ENCODE data around the gene DNAH5.

The DNAH5 gene

DNA sequence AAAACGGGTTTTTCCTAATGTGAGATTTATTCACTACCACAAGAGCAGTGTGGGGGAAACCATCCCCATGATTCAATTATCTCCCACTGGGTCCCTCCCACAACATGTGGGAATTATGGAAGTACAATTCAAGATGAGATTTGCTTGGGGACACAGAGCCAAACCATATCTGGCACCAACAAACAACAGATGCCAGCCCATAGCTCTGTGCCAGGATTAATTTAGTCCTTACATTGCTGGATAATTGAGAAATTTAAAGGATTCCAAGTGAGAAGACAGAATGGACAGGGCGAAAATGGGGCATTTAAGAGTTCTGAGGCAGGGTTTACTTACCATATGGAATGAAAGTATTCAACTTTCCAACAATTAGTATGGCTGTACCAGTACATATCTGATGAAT is 30.8 kb upstream of the DNAH5 start:
- Histone ChIP-seq H3K9ac (ENCODE audit: low read length) (no peak overlapping the region), H3K36me3 (ENCODE audit: control insufficient read depth, insufficient read depth, low read length, severe bottlenecking) (no peaks in the 10 kb centered on the region)
- DNase-seq (ENCODE audit: low read depth), result no peak

GRCh38 chr5:13973724-13974123 is 29.2 kb upstream of the DNAH5 start:
- Histone ChIP-seq H3K27me3 (replicated peaks; ENCODE audit: control insufficient read depth, insufficient read depth, low read length) (no peaks in the 10 kb centered on the region), H3K4me3 (ENCODE audit: low read length) (no peak overlapping the region), H3K9me3 (ENCODE audit: control insufficient read depth, low read length) (no peaks in the 10 kb centered on the region), H3K36me3 (ENCODE audit: control insufficient read depth, insufficient read depth, low read length, severe bottlenecking) (no peaks in the 10 kb centered on the region), H3K4me1 (ENCODE audit: control insufficient read depth, insufficient read depth, low read length) (peaks cover 8% of the 10 kb centered on the region), H3K9ac (ENCODE audit: low read length) (no peak overlapping the region)
- DNase-seq (ENCODE audit: low read depth), result no peak

More for the DNA sequence above, 30.8 kb upstream of the DNAH5 start:
- Histone ChIP-seq H3K9me3 (ENCODE audit: control insufficient read depth, low read length) (no peaks in the 10 kb centered on the region), H3K4me1 (ENCODE audit: control insufficient read depth, insufficient read depth, low read length) (peaks cover 8% of the 10 kb centered on the region), H3K27me3 (replicated peaks; ENCODE audit: control insufficient read depth, insufficient read depth, low read length) (no peaks in the 10 kb centered on the region), H3K4me3 (ENCODE audit: low read length) (no peak overlapping the region)

DNA sequence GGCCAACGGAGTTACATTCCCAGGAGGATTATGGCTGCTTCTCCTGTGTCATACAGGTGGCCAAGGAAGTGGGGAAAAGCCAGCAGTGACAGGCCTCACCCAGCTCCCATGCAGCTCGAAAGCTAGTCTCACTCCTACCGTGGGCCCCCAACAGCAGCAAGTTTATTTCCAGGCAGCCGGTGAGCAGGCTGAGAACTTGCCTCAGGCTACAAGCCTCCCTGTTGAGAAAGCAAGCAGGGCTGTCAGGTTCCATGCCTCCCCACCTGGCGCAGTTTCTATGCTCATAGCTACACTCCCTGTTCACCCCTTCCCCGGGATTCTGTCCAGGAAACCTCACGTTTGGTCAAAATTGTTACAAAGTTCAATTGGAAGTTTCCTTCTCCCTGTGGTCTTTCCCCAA is 27.5 kb upstream of the DNAH5 start:
- H3K4me3 ChIP-seq (ENCODE audit: low read length), result no peak overlapping the region
- no peak overlapping the region for H3K9ac ChIP-seq (ENCODE audit: low read length)
- H3K9me3 ChIP-seq (ENCODE audit: control insufficient read depth, low read length), result no peaks in the 10 kb centered on the region
- no peak for DNase-seq (ENCODE audit: low read depth)
- peaks cover 5% of the 10 kb centered on the region for H3K4me1 ChIP-seq (ENCODE audit: control insufficient read depth, insufficient read depth, low read length)
- H3K36me3 ChIP-seq (ENCODE audit: control insufficient read depth, insufficient read depth, low read length, severe bottlenecking), result no peaks in the 10 kb centered on the region
- H3K27me3 ChIP-seq (replicated peaks; ENCODE audit: control insufficient read depth, insufficient read depth, low read length), result no peaks in the 10 kb centered on the region

DNA sequence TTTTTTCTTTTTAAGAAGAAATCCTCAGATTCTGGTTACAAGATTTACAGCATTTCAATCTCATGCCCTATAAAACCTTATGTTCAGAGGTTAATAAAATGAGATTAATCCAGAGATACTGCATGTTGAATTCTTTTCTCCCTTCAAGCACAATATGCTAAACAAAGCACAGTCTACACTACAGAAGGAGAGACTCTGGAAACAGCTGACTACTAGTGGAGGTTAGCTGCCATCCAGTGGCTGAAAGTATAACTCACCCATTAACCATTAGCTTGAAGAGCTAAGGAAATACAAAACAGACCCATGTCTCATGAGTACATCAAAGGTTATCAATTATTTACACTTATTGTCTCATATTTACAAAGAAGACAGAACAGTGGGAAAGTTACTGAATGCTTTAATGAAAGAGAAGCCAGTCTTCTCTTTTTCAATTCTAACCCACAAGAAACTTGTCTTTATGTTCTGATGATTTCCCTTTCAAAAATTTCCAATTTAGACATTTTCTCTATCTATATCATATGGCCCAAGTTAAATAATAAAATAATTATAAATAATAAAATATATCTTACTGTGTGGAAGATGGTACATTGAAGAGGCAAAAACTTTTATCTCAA is 12.7 kb upstream of the DNAH5 start:
- H3K36me3 ChIP-seq (ENCODE audit: control insufficient read depth, insufficient read depth, low read length, severe bottlenecking), result no peaks in the 10 kb centered on the region
- peaks cover 2% of the 10 kb centered on the region for H3K4me1 ChIP-seq (ENCODE audit: control insufficient read depth, insufficient read depth, low read length)
- H3K27me3 ChIP-seq (replicated peaks; ENCODE audit: control insufficient read depth, insufficient read depth, low read length), result no peaks in the 10 kb centered on the region
- H3K9me3 ChIP-seq (ENCODE audit: control insufficient read depth, low read length), result no peaks in the 10 kb centered on the region
- H3K9ac ChIP-seq (ENCODE audit: low read length), result no peak overlapping the region
- peak; percentile 76 for DNase-seq (ENCODE audit: low read depth)
- no peak overlapping the region for H3K4me3 ChIP-seq (ENCODE audit: low read length)

DNA sequence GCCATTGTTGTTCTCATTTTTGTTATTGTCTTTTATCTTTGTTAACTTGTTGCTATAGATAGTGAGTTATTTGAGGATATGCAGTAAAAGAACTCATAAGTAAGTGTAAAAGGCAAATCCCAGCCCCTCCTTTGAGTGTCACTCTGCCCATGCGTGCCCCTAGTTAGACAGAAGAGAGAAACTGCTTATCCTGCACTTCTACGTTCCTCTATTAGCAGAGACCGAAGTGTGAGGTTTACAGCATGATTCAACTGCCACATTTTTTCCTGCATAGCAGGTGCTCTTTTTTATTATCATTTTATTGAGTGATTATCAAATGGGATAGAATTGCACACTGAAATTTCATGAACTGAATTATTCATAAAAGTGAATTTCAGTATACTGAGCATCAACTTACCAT is 12.0 kb upstream of the DNAH5 start:
- no peak for DNase-seq (ENCODE audit: low read depth)
- no peaks in the 10 kb centered on the region for H3K27me3 ChIP-seq (replicated peaks; ENCODE audit: control insufficient read depth, insufficient read depth, low read length)

GRCh38 chr5:13955896-13956295 is 11.4 kb upstream of the DNAH5 start:
- Histone ChIP-seq H3K36me3 (ENCODE audit: control insufficient read depth, insufficient read depth, low read length, severe bottlenecking) (no peaks in the 10 kb centered on the region), H3K4me3 (ENCODE audit: low read length) (no peak overlapping the region), H3K9me3 (ENCODE audit: control insufficient read depth, low read length) (no peaks in the 10 kb centered on the region), H3K9ac (ENCODE audit: low read length) (no peak overlapping the region), H3K27me3 (replicated peaks; ENCODE audit: control insufficient read depth, insufficient read depth, low read length) (no peaks in the 10 kb centered on the region), H3K4me1 (ENCODE audit: control insufficient read depth, insufficient read depth, low read length) (peaks cover 2% of the 10 kb centered on the region)
- DNase-seq (ENCODE audit: low read depth), result no peak

More for the DNA sequence above, 12.0 kb upstream of the DNAH5 start:
- no peak overlapping the region for H3K9ac ChIP-seq (ENCODE audit: low read length)
- H3K4me3 ChIP-seq (ENCODE audit: low read length), result no peak overlapping the region
- peaks cover 2% of the 10 kb centered on the region for H3K4me1 ChIP-seq (ENCODE audit: control insufficient read depth, insufficient read depth, low read length)
- H3K9me3 ChIP-seq (ENCODE audit: control insufficient read depth, low read length), result no peaks in the 10 kb centered on the region
- H3K36me3 ChIP-seq (ENCODE audit: control insufficient read depth, insufficient read depth, low read length, severe bottlenecking), result no peaks in the 10 kb centered on the region

- Histone ChIP-seq H3K4me3 (ENCODE audit: low read length) (no peak overlapping the region), H3K36me3 (ENCODE audit: control insufficient read depth, insufficient read depth, low read length, severe bottlenecking) (no peaks in the 10 kb centered on the region), H3K9ac (ENCODE audit: low read length) (no peak overlapping the region), H3K9me3 (ENCODE audit: control insufficient read depth, low read length) (no peaks in the 10 kb centered on the region), H3K4me1 (ENCODE audit: control insufficient read depth, insufficient read depth, low read length) (peaks cover 4% of the 10 kb centered on the region), H3K27me3 (replicated peaks; ENCODE audit: control insufficient read depth, insufficient read depth, low read length) (peaks cover 4% of the 10 kb centered on the region)
- DNase-seq (ENCODE audit: low read depth), result peak; percentile 29
Observed at GRCh38 chr5:13946111-13946510, 1.6 kb upstream of the DNAH5 start.

DNA sequence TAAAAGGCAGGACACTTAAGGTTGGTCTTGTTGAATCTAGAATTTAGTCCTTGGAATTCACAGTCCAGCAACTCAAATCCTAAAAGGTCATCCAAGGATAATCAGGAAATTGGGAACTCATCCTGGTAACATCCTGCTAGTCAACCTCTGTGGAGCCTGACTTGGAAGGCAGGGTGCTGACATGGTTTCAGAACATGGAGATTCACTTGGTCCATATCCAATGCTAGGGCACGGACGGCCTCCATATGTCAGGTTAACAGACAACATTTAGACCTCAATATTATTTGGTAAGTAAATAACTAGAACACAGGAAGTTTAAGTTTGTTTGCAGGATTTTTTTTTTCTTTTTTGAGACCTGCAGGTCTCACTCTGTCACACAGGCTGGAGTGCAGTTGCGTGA is 783 bp upstream of the DNAH5 start:
- no peak for DNase-seq (ENCODE audit: low read depth)
- Histone ChIP-seq H3K4me1 (ENCODE audit: control insufficient read depth, insufficient read depth, low read length) (peaks cover 4% of the 10 kb centered on the region), H3K36me3 (ENCODE audit: control insufficient read depth, insufficient read depth, low read length, severe bottlenecking) (no peaks in the 10 kb centered on the region), H3K9me3 (ENCODE audit: control insufficient read depth, low read length) (no peaks in the 10 kb centered on the region), H3K4me3 (ENCODE audit: low read length) (no peak overlapping the region), H3K9ac (ENCODE audit: low read length) (no peak overlapping the region), H3K27me3 (replicated peaks; ENCODE audit: control insufficient read depth, insufficient read depth, low read length) (peaks cover 4% of the 10 kb centered on the region)

DNA sequence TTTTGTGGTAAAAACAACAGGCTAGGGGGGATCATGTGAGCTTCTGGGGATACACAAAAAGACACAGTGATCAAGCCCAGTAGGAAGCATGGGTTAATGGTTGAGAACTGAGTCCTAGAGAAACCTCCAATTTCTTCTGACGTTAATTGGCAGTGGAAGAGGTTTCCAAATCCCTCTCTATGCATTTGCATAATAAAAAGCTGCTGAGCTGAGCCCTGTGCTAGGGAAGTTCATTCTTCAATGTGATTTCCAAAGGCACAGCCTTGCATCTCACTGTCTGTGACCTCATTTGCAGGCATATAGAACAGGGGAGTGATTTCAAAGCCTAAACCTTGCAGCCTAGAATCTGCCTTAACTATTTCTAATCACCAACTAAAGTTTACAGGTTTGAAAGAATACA is 812 bp downstream of the DNAH5 start:
- Histone ChIP-seq H3K36me3 (ENCODE audit: control insufficient read depth, insufficient read depth, low read length, severe bottlenecking) (no peaks in the 10 kb centered on the region), H3K4me3 (ENCODE audit: low read length) (no peak overlapping the region), H3K9me3 (ENCODE audit: control insufficient read depth, low read length) (no peaks in the 10 kb centered on the region), H3K9ac (ENCODE audit: low read length) (no peak overlapping the region), H3K4me1 (ENCODE audit: control insufficient read depth, insufficient read depth, low read length) (peaks cover 4% of the 10 kb centered on the region), H3K27me3 (replicated peaks; ENCODE audit: control insufficient read depth, insufficient read depth, low read length) (peaks cover 11% of the 10 kb centered on the region)
- DNase-seq (ENCODE audit: low read depth), result no peak

- no peaks in the 10 kb centered on the region for H3K36me3 ChIP-seq (ENCODE audit: control insufficient read depth, insufficient read depth, low read length, severe bottlenecking)
- H3K4me3 ChIP-seq (ENCODE audit: low read length), result no peak overlapping the region
- H3K9me3 ChIP-seq (ENCODE audit: control insufficient read depth, low read length), result no peaks in the 10 kb centered on the region
- H3K4me1 ChIP-seq (ENCODE audit: control insufficient read depth, insufficient read depth, low read length), result peaks cover 4% of the 10 kb centered on the region
- peaks cover 11% of the 10 kb centered on the region for H3K27me3 ChIP-seq (replicated peaks; ENCODE audit: control insufficient read depth, insufficient read depth, low read length)
- no peak for DNase-seq (ENCODE audit: low read depth)
- H3K9ac ChIP-seq (ENCODE audit: low read length), result no peak overlapping the region
Observed at GRCh38 chr5:13941468-13941867, 3.0 kb downstream of the DNAH5 start.

DNA sequence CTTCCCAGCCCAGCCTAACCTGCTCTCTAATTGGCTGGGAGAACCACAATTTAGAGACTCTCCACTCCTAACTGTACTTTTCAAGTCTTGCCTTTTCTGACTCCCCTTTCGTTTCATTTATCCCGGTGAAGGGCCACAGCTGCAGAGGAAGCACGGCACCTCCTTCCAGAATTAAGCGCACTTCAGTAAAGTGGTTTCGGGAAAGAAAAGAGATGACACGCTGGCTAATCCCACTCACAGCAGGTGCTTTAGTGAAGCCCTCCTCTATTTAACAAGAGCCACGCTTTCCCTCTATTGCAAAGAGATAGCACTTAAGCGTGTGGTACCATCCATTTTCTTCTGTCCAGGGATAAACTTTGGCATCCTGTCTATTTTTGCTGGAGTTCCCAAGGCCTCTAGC is 4.8 kb downstream of the DNAH5 start:
- H3K9ac ChIP-seq (ENCODE audit: low read length), result no peak overlapping the region
- no peak overlapping the region for H3K4me3 ChIP-seq (ENCODE audit: low read length)
- peaks cover 1% of the 10 kb centered on the region for H3K4me1 ChIP-seq (ENCODE audit: control insufficient read depth, insufficient read depth, low read length)
- H3K36me3 ChIP-seq (ENCODE audit: control insufficient read depth, insufficient read depth, low read length, severe bottlenecking), result no peaks in the 10 kb centered on the region
- H3K27me3 ChIP-seq (replicated peaks; ENCODE audit: control insufficient read depth, insufficient read depth, low read length), result peaks cover 11% of the 10 kb centered on the region
- peaks cover 3% of the 10 kb centered on the region for H3K9me3 ChIP-seq (ENCODE audit: control insufficient read depth, low read length)
- no peak for DNase-seq (ENCODE audit: low read depth)

DNA sequence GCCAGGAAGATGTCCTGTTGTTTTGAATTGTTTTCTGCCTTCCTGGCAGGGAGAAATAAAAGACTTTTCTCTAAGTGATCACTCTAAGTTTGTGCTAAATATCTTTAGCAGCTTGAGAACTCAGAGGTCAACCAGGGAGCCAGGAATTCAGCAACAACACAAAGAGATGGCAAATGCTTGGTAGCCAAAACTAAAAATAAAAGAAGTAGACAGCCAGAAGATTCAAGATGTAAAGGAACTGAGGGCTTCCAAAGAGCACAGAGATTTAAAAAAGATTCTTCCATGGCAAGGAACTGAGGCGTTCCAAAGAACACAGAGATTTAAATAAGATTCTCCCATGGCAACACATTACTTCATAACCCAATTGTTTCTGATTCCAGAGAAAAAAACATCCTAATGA is 9.6 kb downstream of the DNAH5 start:
- H3K9ac ChIP-seq (ENCODE audit: low read length), result no peak overlapping the region
- DNase-seq (ENCODE audit: low read depth), result no peak
- no peaks in the 10 kb centered on the region for H3K4me1 ChIP-seq (ENCODE audit: control insufficient read depth, insufficient read depth, low read length)
- peaks cover 5% of the 10 kb centered on the region for H3K27me3 ChIP-seq (replicated peaks; ENCODE audit: control insufficient read depth, insufficient read depth, low read length)
- H3K36me3 ChIP-seq (ENCODE audit: control insufficient read depth, insufficient read depth, low read length, severe bottlenecking), result no peaks in the 10 kb centered on the region
- H3K4me3 ChIP-seq (ENCODE audit: low read length), result no peak overlapping the region
- peaks cover 12% of the 10 kb centered on the region for H3K9me3 ChIP-seq (ENCODE audit: control insufficient read depth, low read length)
